HG03064 (cell line): ENCODE results near the gene ABAT.
"Not testable (repeated sequence)": the region's sequence is repeated elsewhere in the genome, so short reads cannot be mapped to it uniquely, and the experiment has no call there.

ENCODE experiments used
- ATAC-seq: cut with Tn5 transposase; IDR thresholded peaks from one replicate; pipeline ENCODE4 v1.9.1; 2021; ENCODE audit warnings: low read depth; ENCODE audit not compliant: unreplicated experiment

ABAT gene

GRCh38 chr16:8648877-8649276, 25.5 kb upstream of the ABAT start:
- no peak for ATAC-seq

GRCh38 chr16:8649829-8650554, 24.4 kb upstream of the ABAT start:
- no peak for ATAC-seq

- ATAC-seq = not testable (repeated sequence)
These were observed 22.5 kb upstream of the ABAT start for GRCh38 chr16:8651958-8652357.

GRCh38 chr16:8655184-8655717, 19.2 kb upstream of the ABAT start:
- no peak for ATAC-seq

GRCh38 chr16:8656376-8656775, 18.0 kb upstream of the ABAT start:
- ATAC-seq = no peak

- no peak for ATAC-seq
These were observed 13.5 kb upstream of the ABAT start for GRCh38 chr16:8660841-8661301.

- ATAC-seq = no peak
These were observed 12.7 kb upstream of the ABAT start for GRCh38 chr16:8661703-8662102.

GRCh38 chr16:8663192-8664089, 11.0 kb upstream of the ABAT start:
- ATAC-seq = no peak

- no peak for ATAC-seq
These were observed 8.9 kb upstream of the ABAT start for GRCh38 chr16:8665529-8665928.

- ATAC-seq = no peak
These were observed 6.9 kb upstream of the ABAT start for GRCh38 chr16:8667492-8667891.

- ATAC-seq = no peak
These were observed 6.3 kb upstream of the ABAT start for GRCh38 chr16:8668113-8668512.

- ATAC-seq = no peak
These were observed 4.9 kb upstream of the ABAT start for GRCh38 chr16:8669481-8669880.

- no peak for ATAC-seq
These were observed 4.3 kb upstream of the ABAT start for GRCh38 chr16:8670014-8670560.

- peak; percentile 16 for ATAC-seq
These were observed 605 bp upstream of the ABAT start for GRCh38 chr16:8673611-8674412.

- no peak for ATAC-seq
These were observed 1.1 kb downstream of the ABAT start for GRCh38 chr16:8675183-8676159.

GRCh38 chr16:8676160-8676547, 1.7 kb downstream of the ABAT start:
- ATAC-seq = no peak

GRCh38 chr16:8676737-8677375, 2.4 kb downstream of the ABAT start:
- no peak for ATAC-seq

- ATAC-seq = no peak
These were observed 3.1 kb downstream of the ABAT start for GRCh38 chr16:8677481-8677880.
